22Rv1 (cell line): Measurements from ENCODE around the gene FATE1.

Experiments
- CTCF ChIP-seq: fragments of 450-650 bp; IDR thresholded peaks from 2 replicates; pipeline ENCODE4 v1.5.1; 2017; ENCODE audit warnings: mild to moderate bottlenecking
- ZFX ChIP-seq: fragments of 450-650 bp; IDR thresholded peaks from 2 replicates; pipeline ENCODE4 v1.6.1; 2017; ENCODE audit warnings: antibody characterized with exemption, borderline replicate concordance

- TF ChIP-seq CTCF (no peak), ZFX (no peak)
Observed at GRCh38 chrX:151741606-151742005, 25.8 kb downstream of the FATE1 start.
